GM23248 (cell line): Measurements from ENCODE around the gene RIC1. TPM values are rescaled to one million over a fixed set of nuclear protein-coding genes. Genes with fewer than 3 reads are reported as not detected.
A peak's percentile ranks its signal among the peaks of the same experiment; 100 is the strongest.

Experiments used
- DNase-seq: peaks from one replicate; pipeline ENCODE4 v3.0.0-alpha.2; 2015
- H2AFZ ChIP-seq: fragments of 200-600 bp; sonication (generic); 2 replicates; pipeline ENCODE4 v1.6.1; 2016; ENCODE audit warnings: antibody characterized with exemption
- H3F3A ChIP-seq: fragments of 200-600 bp; sonication (generic); 2 replicates; pipeline ENCODE4 v1.6.1; 2016; ENCODE audit warnings: mild to moderate bottlenecking, antibody characterized with exemption, mixed run types; ENCODE audit not compliant: insufficient read depth
- H3K27ac ChIP-seq: fragments of 200-600 bp; sonication (generic); 2 replicates; pipeline ENCODE4 v1.5.1; 2016; ENCODE audit warnings: mild to moderate bottlenecking
- H3K27me3 ChIP-seq: fragments of 200-600 bp; sonication (generic); replicated peaks from 2 replicates; pipeline ENCODE4 v1.6.1; 2016; ENCODE audit warnings: mild to moderate bottlenecking; ENCODE audit not compliant: insufficient read depth
- H3K36me3 ChIP-seq: fragments of 200-600 bp; sonication (generic); 2 replicates; pipeline ENCODE4 v1.6.1; 2016; ENCODE audit warnings: low read depth, mild to moderate bottlenecking
- H3K4me1 ChIP-seq: fragments of 200-600 bp; sonication (generic); 2 replicates; pipeline ENCODE4 v1.6.1; 2016; ENCODE audit warnings: mild to moderate bottlenecking; ENCODE audit not compliant: insufficient read depth
- H3K4me2 ChIP-seq: fragments of 200-600 bp; sonication (generic); one replicate; pipeline ENCODE4 v1.6.1; 2016; ENCODE audit warnings: mild to moderate bottlenecking; ENCODE audit not compliant: unreplicated experiment
- H3K4me3 ChIP-seq: fragments of 200-600 bp; sonication (generic); 2 replicates; pipeline ENCODE4 v1.5.1; 2016; ENCODE audit warnings: mild to moderate bottlenecking
- H3K79me2 ChIP-seq: fragments of 200-600 bp; sonication (generic); 2 replicates; pipeline ENCODE4 v1.6.1; 2016; ENCODE audit warnings: mild to moderate bottlenecking; ENCODE audit not compliant: insufficient read depth
- H3K9ac ChIP-seq: fragments of 200-600 bp; sonication (generic); 2 replicates; pipeline ENCODE4 v1.6.1; 2016; ENCODE audit warnings: mild to moderate bottlenecking
- H3K9me2 ChIP-seq: fragments of 200-600 bp; sonication (generic); 2 replicates; pipeline ENCODE4 v1.6.1; 2016; ENCODE audit warnings: mixed run types, mild to moderate bottlenecking, moderate library complexity; ENCODE audit not compliant: insufficient read depth
- H3K9me3 ChIP-seq: fragments of 200-600 bp; sonication (generic); one replicate; pipeline ENCODE4 v1.6.1; 2017; ENCODE audit warnings: low read depth
- H4K20me1 ChIP-seq: fragments of 200-600 bp; sonication (generic); 2 replicates; pipeline ENCODE4 v1.6.0; 2016; ENCODE audit not compliant: insufficient read depth
- EZH2 ChIP-seq: fragments of 200-600 bp; sonication (generic); IDR thresholded peaks from 2 replicates; pipeline ENCODE4 v1.6.1; 2018; ENCODE audit warnings: antibody characterized with exemption, mild to moderate bottlenecking; ENCODE audit not compliant: insufficient read depth, poor library complexity, severe bottlenecking
- EZH2phosphoT487 ChIP-seq: fragments of 200-600 bp; sonication (generic); IDR thresholded peaks from 2 replicates; pipeline ENCODE4 v1.6.1; 2018; ENCODE audit warnings: antibody characterized with exemption, moderate library complexity, mild to moderate bottlenecking, low read depth; ENCODE audit not compliant: insufficient read depth
- WGBS, 2 experiments: methylation state at CpG; one replicate each; pipeline ENCODE4 v1.1.6; 2015 to 2017; ENCODE audit warnings: low lambda C conversion rate in 2 of 2, low coverage in 1 of 2; ENCODE audit errors: missing lambda C conversion rate in 2 of 2; 5-methylcytosine and 5-hydroxymethylcytosine counted together
- in situ Hi-C: fragments of 300-500 bp; cut with MboI; formaldehyde crosslinking; loops from 2 replicates; pipeline ENCODE4 v1.15.0; 2020
- polyA plus RNA-seq: library from polyadenylated mRNA; unstranded; fragments of >200 nt; fragmentation: Nextera tagmentation; extraction: Ambion mirVana; gene quantifications from 2 replicates; pipeline ENCODE4 v1.2.1, GENCODE V29; 2016
- total RNA-seq: library from RNA; depleted of rRNA; stranded (reverse); fragments of >200 nt; shearing (Covaris generic); gene quantifications from 2 replicates; pipeline ENCODE4 v1.2.3, GENCODE V29; 2014

RIC1 gene
- total and polyA plus RNA-seq, 2 experiments from 2014 or later = 13.0 to 48.7 TPM

- Histone ChIP-seq H2AFZ (no peak overlapping the region), H3K4me3 (no peak overlapping the region), H3K9ac (no peak overlapping the region), H3K27me3 (no peaks in the 10 kb centered on the region), H3F3A (peaks cover 11% of the 10 kb centered on the region; the same call in 1 of the 2 replicates), H3K9me2 (no peaks in the 10 kb centered on the region), H3K36me3 (no peaks in the 10 kb centered on the region), H3K79me2 (no peaks in the 10 kb centered on the region), H3K4me1 (peaks cover 10% of the 10 kb centered on the region; the same call in 1 of the 2 replicates), H4K20me1 (no peaks in the 10 kb centered on the region), H3K9me3 (no peaks in the 10 kb centered on the region), H3K4me2 (no peak overlapping the region), H3K27ac (no peak overlapping the region)
- WGBS, 2 experiments = 93 to 94% methylated on average over 3 of the region's 3 CpGs
- TF ChIP-seq EZH2 (no peak), EZH2phosphoT487 (no peak)
- in situ Hi-C loops = no loop called here
- no peak for DNase-seq
These were observed 184.9 kb downstream of the RIC1 start for GRCh38 chr9:5813824-5814223.

- Histone ChIP-seq H3K9me3 (no peaks in the 10 kb centered on the region), H3K4me1 (peaks cover 10% of the 10 kb centered on the region; the same call in 1 of the 2 replicates), H3K79me2 (no peaks in the 10 kb centered on the region), H3K27me3 (no peaks in the 10 kb centered on the region), H3F3A (peaks cover 11% of the 10 kb centered on the region; the same call in 1 of the 2 replicates), H3K4me3 (no peak overlapping the region), H3K9ac (no peak overlapping the region), H3K4me2 (no peak overlapping the region), H3K27ac (no peak overlapping the region), H2AFZ (no peak overlapping the region), H3K9me2 (no peaks in the 10 kb centered on the region), H3K36me3 (no peaks in the 10 kb centered on the region), H4K20me1 (no peaks in the 10 kb centered on the region)
- in situ Hi-C loops = no loop called here
- 86 to 97% methylated on average over 1 of the region's 1 CpG for WGBS, 2 experiments
- no peak for TF ChIP-seq EZH2phosphoT487
- no peak for TF ChIP-seq EZH2
- DNase-seq = no peak
These were observed 186.6 kb downstream of the RIC1 start for GRCh38 chr9:5815461-5815860.

GRCh38 chr9:5817862-5818261 lies 189.0 kb downstream of the RIC1 start:
- H3K9ac ChIP-seq = no peak overlapping the region
- no peaks in the 10 kb centered on the region for H3K9me3 ChIP-seq
- no peak overlapping the region for H3K4me3 ChIP-seq
- in situ Hi-C loops = no loop called here
- no peaks in the 10 kb centered on the region for H3K9me2 ChIP-seq
- H3K79me2 ChIP-seq = no peaks in the 10 kb centered on the region
- H3K27me3 ChIP-seq = no peaks in the 10 kb centered on the region
- peaks cover 10% of the 10 kb centered on the region; the same call in 1 of the 2 replicates for H3K4me1 ChIP-seq
- TF ChIP-seq EZH2 = no peak
- TF ChIP-seq EZH2phosphoT487 = no peak
- no peak overlapping the region for H2AFZ ChIP-seq
- 84 to 90% methylated on average over 3 of the region's 3 CpGs for WGBS, 2 experiments
- no peaks in the 10 kb centered on the region for H4K20me1 ChIP-seq
- peaks cover 11% of the 10 kb centered on the region; the same call in 1 of the 2 replicates for H3F3A ChIP-seq
- 0 out of 2 replicates have a peak overlapping the region, but pooled peaks have one; percentile 9 for H3K27ac ChIP-seq
- DNase-seq = peak; percentile 74
- no peak overlapping the region for H3K4me2 ChIP-seq
- H3K36me3 ChIP-seq = no peaks in the 10 kb centered on the region

- Histone ChIP-seq H3K9ac (no peak overlapping the region), H3K9me2 (no peaks in the 10 kb centered on the region), H3K79me2 (no peaks in the 10 kb centered on the region), H2AFZ (no peak overlapping the region), H3K27me3 (no peaks in the 10 kb centered on the region), H4K20me1 (no peaks in the 10 kb centered on the region), H3K4me3 (no peak overlapping the region), H3K27ac (no peak overlapping the region), H3K4me2 (no peak overlapping the region), H3K36me3 (no peaks in the 10 kb centered on the region), H3K4me1 (peaks cover 10% of the 10 kb centered on the region; the same call in 1 of the 2 replicates), H3F3A (peaks cover 11% of the 10 kb centered on the region; the same call in 1 of the 2 replicates), H3K9me3 (no peaks in the 10 kb centered on the region)
- WGBS, 2 experiments = 79 to 83% methylated on average over 2 of the region's 2 CpGs
- peak; percentile 5 for DNase-seq
- in situ Hi-C loops = no loop called here
- TF ChIP-seq EZH2phosphoT487 (no peak), EZH2 (no peak)
These were observed 189.7 kb downstream of the RIC1 start for GRCh38 chr9:5818424-5819142.
